DMS53 (cell line): ENCODE results near the gene ZNF618.
"Not testable (repeated sequence)": the region's sequence is repeated elsewhere in the genome, so short reads cannot be mapped to it uniquely, and the experiment has no call there.

Experiments used
- DNase-seq: peaks from one replicate; lab custom pipeline; 2025; lab: John Stamatoyannopoulos, UW

Gene ZNF618

GRCh38 chr9:114026335-114026734 is 150.2 kb downstream of the ZNF618 start:
- no peak for DNase-seq

GRCh38 chr9:114027159-114027862 is 151.2 kb downstream of the ZNF618 start:
- DNase-seq, result no peak

GRCh38 chr9:114027863-114028465 is 151.9 kb downstream of the ZNF618 start:
- no peak for DNase-seq

- no peak for DNase-seq
Observed at GRCh38 chr9:114028646-114029045, 152.5 kb downstream of the ZNF618 start.

GRCh38 chr9:114029311-114030170 is 153.4 kb downstream of the ZNF618 start:
- no peak for DNase-seq

GRCh38 chr9:114030364-114030763 is 154.3 kb downstream of the ZNF618 start:
- no peak for DNase-seq

GRCh38 chr9:114031037-114031630 is 155.0 kb downstream of the ZNF618 start:
- DNase-seq, result no peak

- DNase-seq, result no peak
Observed at GRCh38 chr9:114031948-114032840, 156.1 kb downstream of the ZNF618 start.

GRCh38 chr9:114033397-114034103 is 157.4 kb downstream of the ZNF618 start:
- peak; percentile 19 for DNase-seq

- DNase-seq, result no peak
Observed at GRCh38 chr9:114034196-114034595, 158.1 kb downstream of the ZNF618 start.

GRCh38 chr9:114034661-114035062 is 158.6 kb downstream of the ZNF618 start:
- no peak for DNase-seq

GRCh38 chr9:114035221-114035844 is 159.2 kb downstream of the ZNF618 start:
- no peak for DNase-seq

GRCh38 chr9:114035845-114036801 is 160.0 kb downstream of the ZNF618 start:
- DNase-seq, result no peak

- no peak for DNase-seq
Observed at GRCh38 chr9:114037249-114037648, 161.1 kb downstream of the ZNF618 start.

GRCh38 chr9:114037961-114038723 is 162.0 kb downstream of the ZNF618 start:
- no peak for DNase-seq

- no peak for DNase-seq
Observed at GRCh38 chr9:114038724-114039313, 162.7 kb downstream of the ZNF618 start.

GRCh38 chr9:114039484-114039883 is 163.4 kb downstream of the ZNF618 start:
- DNase-seq, result no peak

GRCh38 chr9:114043660-114044059 is 167.6 kb downstream of the ZNF618 start:
- DNase-seq, result not testable (repeated sequence)
